Hematopoietic multipotent progenitor cell treated with erythropoietin and hydrocortisone succinate and interleukin-3 and kit ligand, for 17 days (in vitro differentiated cells): ENCODE data around the gene SAMD10.
"Not testable (repeated sequence)": the region's sequence is repeated elsewhere in the genome, so short reads cannot be mapped to it uniquely, and the experiment has no call there.

Source experiments
- DNase-seq: peaks from one replicate; pipeline ENCODE4 v3.0.0-alpha.2; 2015; ENCODE audit warnings: low spot score

The SAMD10 gene

DNA sequence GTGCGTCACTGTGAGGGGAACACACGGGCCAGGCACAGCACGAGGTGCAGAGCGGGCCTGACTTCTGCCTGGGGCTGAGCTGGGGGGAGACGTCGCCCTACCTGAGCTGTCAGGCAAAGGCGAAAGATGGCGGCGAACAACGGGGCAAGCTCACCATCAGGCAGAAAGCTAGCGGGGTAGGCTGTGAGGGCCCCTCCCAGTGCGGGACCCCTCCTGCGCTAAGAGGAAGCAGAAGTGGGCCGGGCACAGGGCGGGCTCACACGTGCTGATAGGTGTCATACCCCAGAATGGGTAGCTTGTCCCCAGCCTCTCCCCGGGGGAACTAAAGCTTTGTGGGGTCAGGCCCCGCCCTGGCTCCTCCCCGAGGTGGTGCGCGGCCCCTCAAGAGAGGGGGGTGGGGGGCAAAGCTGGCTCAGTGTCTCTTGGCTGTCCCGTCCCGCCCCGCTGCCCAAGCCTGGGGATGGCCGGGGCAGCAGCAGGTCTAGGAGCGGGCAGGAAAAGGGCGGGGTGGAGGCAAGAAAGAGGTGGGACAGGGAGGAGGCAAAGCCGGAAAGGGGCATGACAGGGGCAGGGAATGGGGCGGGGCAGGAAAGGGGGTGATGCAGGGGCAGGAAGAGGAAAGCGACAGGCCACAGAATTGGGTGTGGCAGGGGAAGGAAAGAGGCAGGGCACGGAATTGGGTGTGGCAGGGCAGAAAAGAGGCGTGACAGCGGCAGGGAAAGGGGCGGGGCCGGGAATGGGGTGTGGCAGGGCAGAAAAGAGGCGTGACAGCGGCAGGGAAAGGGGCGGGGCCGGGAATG, 38.0 kb downstream of the SAMD10 start:
- peak; percentile 51 for DNase-seq

GRCh38 chr20:63940472-63941266, 38.8 kb downstream of the SAMD10 start:
- DNase-seq, result no peak

DNA sequence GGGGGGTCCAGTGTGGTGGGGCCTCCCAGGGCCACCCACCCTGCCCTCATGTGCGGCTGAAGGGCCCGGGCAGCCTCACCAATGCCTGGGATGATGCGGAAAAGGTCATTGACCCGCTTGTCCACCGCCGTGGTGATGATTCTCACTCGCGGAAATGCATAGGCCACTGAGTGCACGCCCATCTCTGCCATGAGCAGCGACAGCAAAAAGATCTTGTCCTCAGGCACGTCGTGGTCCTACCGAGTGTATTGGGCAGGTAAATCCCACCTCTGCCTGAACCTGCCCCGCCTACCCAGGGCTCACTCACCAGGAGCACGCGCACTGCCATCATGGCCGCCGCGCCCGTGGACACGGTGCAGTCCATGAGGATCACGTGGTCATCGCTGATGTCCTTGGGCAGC, 39.4 kb downstream of the SAMD10 start:
- no peak for DNase-seq

DNA sequence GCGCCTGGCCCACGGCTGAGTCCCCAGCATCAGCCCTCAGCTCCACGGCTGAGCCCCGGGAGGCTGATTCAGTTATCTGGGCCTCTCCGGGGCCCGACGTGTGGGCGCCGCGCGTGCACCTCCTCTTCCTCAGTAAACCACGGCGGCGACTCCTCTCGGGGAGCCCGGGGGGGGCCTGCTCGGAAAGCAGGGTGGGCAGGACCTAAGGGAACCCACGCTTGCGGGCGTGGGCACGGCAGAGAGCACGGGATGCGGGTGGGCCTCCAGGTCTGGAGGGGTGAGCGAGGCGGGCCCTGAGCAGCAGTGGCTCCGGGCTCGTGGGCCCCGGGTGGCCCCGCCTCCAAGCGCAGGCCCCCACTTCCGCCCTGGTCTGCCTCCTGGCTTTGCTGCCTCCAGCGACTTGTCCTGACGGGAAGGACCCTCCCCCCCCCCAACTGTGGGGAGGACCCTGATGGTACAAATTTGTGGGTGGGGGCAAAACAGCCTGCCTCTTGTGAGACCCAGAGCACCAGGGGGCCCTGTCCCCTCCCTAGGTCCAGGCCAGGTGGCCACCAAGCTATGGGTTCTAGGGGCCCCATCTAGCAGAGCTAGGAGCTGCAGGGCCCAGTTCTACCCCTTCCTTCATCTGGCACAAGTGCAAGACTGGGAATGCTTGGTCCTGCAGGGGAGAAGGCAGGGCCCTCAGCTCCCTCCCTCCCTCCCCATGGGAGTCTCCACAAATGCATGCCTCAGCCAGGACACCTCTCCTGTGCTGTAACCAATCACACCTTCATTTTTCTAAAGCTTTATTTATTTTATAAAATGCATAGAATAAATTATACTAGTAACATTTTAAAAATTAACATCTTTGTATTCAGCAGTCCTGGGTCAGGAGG, 40.1 kb downstream of the SAMD10 start:
- DNase-seq, result no peak

DNA sequence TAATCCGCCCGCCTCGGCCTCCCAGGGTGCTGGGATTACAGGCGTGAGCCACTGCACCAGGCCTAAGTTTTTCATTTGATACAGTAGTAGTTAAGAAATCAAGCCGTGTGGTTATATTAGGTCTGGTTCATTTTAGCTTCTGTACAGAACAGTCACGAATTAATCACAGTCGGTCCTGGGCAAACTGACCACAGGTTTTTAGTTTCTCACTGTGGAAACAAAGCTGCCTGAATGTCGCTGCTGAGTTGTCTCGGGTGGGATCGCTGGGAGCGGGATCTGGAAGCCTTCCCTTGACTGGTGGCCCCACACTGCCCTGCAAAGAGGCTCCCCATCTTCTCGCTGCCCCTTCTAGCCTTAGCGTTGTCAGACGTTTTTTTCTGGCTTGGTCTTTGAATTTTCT, 41.8 kb downstream of the SAMD10 start:
- DNase-seq, result no peak

DNA sequence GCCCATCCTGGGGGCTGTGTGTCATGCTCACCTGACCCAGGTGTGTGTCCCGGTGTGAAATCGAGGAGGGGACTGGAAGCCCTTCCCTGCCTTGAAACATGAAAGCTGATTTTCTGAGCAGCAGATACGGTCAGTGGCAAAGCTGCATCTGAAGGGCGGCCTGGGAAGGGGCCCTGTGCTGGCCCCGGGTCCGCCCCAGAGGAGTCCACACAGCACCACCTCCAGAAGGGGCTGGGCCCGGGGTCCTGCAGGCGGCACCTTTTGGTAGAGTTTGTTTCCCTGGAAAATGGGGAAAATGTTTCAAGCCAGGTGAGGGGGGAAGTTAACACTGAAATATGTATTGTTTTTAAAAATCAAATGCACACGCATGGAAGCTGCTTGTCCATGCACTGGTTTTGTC, 44.0 kb downstream of the SAMD10 start:
- DNase-seq, result no peak

GRCh38 chr20:63934271-63935068, 45.0 kb downstream of the SAMD10 start:
- no peak for DNase-seq

- DNase-seq, result no peak
Observed at GRCh38 chr20:63933646-63934045, 45.8 kb downstream of the SAMD10 start.

GRCh38 chr20:63932606-63933160, 46.8 kb downstream of the SAMD10 start:
- DNase-seq, result no peak

DNA sequence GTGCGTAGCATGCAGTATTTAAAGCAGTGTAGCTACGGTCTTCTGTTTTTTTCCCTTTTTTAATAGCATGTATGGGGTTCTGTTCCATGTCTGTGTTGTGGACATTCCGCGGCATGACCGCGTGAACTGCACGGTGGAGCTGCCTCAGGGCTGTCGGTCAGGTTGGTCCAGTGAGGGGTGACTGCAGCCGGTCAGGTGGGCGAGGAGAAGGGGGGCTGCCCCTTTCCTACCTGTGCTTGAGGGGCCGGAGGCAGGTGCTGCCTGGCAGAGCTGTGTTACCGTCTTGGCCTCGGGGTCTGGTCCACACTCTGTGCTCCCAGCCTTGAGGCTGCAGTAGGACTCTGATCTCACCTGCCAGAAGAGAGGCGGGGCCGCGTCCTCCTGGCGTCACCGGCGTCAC, 47.7 kb downstream of the SAMD10 start:
- no peak for DNase-seq

GRCh38 chr20:63930971-63931553, 48.4 kb downstream of the SAMD10 start:
- DNase-seq, result no peak

GRCh38 chr20:63929473-63929883, 50.0 kb downstream of the SAMD10 start:
- not testable (repeated sequence) for DNase-seq

DNA sequence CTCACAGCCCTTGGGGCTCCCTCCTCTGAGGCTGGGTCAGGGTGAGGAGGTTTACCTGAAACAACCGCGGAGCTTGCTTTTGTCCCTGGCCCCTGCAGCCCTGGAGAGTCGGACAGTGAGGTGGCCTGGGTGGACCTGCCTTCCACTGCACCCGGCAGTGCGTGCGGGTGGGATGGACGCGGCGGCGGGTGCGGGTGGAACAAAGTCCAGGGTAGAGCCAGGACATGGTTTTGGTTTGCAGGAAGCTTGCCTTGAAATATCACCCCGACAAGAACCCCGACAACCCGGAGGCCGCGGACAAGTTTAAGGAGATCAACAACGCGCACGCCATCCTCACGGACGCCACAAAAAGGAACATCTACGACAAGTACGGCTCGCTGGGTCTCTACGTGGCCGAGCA, 50.4 kb downstream of the SAMD10 start:
- no peak for DNase-seq

GRCh38 chr20:63926298-63926697, 53.1 kb downstream of the SAMD10 start:
- DNase-seq, result no peak

DNA sequence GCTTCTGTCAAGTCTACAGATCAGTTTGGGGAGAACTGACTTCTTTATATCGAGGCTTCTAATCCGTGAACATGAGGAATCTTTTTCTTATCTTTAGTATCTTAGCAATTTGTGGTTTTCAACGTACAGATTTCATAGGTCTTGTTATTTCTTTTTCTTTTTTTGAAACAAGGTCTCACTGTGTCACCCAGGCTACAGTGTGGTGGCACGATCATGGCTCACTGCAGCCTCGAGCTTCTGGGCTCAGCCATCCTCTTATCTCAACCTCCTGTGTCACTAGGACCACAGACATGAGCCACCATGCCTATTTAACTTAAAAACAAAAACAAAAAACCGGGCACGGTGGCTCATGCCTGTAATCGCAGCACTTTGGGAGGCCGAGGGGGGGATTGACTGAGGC, 55.2 kb downstream of the SAMD10 start:
- DNase-seq, result no peak
